ENCODE data around the gene RBSN.

Gene RBSN

DNA sequence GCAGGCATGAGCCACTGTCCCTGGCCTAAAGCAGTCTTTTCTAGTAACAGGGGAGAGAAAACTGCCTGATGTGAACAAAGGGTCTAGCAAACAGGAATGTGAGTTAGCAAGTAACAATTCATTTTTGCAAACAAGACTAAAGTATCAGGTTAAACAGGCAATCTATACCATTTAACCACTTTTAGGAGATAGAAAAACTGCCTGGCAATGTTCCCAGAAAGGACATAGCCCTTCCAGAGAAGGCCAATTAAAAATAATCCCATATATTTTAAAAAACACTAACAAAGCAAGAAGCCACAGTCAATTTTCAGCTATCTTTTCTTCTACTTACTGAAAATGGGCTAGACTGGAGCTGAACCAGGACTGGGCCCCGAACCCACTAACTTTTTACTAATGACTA lies 6.3 kb downstream of the RBSN start:
- ChIA-PET POLR2A (no interaction called here), CTCF (no interaction called here)
- TF ChIP-seq ARNT (IDR thresholded peaks at IDR 0.05) (no peak), HDGF (IDR thresholded peaks at IDR 0.05; ENCODE audit: borderline replicate concordance) (no peak), ELF4 (IDR thresholded peaks at IDR 0.05) (no peak), SUZ12 (IDR thresholded peaks at IDR 0.05) (no peak), ZNF384 (IDR thresholded peaks at IDR 0.05) (no peak), BHLHE40 (IDR thresholded peaks at IDR 0.05; ENCODE audit: borderline replicate concordance) (no peak), L3MBTL2 (conservative IDR thresholded peaks at IDR 0.05) (no peak), LEF1 (IDR thresholded peaks at IDR 0.05; ENCODE audit: borderline replicate concordance) (no peak), SP1 (IDR thresholded peaks at IDR 0.05) (no peak), FOXA1 (IDR thresholded peaks at IDR 0.05) (no peak), FOXK2 (IDR thresholded peaks at IDR 0.05) (no peak), NFRKB (IDR thresholded peaks at IDR 0.05) (no peak), CTBP1 (IDR thresholded peaks at IDR 0.05; ENCODE audit: borderline replicate concordance) (no peak), TARDBP (IDR thresholded peaks at IDR 0.05) (no peak), FOXM1 (IDR thresholded peaks at IDR 0.05; ENCODE audit: borderline replicate concordance) (no peak)
- TF ChIP-seq, protein P1, sequence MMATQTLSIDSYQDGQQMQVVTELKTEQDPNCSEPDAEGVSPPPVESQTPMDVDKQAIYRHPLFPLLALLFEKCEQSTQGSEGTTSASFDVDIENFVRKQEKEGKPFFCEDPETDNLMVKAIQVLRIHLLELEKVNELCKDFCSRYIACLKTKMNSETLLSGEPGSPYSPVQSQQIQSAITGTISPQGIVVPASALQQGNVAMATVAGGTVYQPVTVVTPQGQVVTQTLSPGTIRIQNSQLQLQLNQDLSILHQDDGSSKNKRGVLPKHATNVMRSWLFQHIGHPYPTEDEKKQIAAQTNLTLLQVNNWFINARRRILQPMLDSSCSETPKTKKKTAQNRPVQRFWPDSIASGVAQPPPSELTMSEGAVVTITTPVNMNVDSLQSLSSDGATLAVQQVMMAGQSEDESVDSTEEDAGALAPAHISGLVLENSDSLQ (IDR thresholded peaks at IDR 0.05) = no peak
- DNase-seq (ENCODE audit: extremely low spot score) = no peak

- CTCF ChIA-PET = no interaction called here
- TF ChIP-seq NFRKB (IDR thresholded peaks at IDR 0.05) = no peak
- no peak for TF ChIP-seq HDGF (IDR thresholded peaks at IDR 0.05; ENCODE audit: borderline replicate concordance)
- TF ChIP-seq FOXM1 (IDR thresholded peaks at IDR 0.05; ENCODE audit: borderline replicate concordance) = no peak
- TF ChIP-seq, protein P1 (IDR thresholded peaks at IDR 0.05) = no peak
- no peak for TF ChIP-seq BHLHE40 (IDR thresholded peaks at IDR 0.05; ENCODE audit: borderline replicate concordance)
- TF ChIP-seq SP1 (IDR thresholded peaks at IDR 0.05) = no peak
- TF ChIP-seq ZNF384 (IDR thresholded peaks at IDR 0.05) = no peak
- no peak for TF ChIP-seq ARNT (IDR thresholded peaks at IDR 0.05)
- no peak for TF ChIP-seq CTBP1 (IDR thresholded peaks at IDR 0.05; ENCODE audit: borderline replicate concordance)
- TF ChIP-seq SUZ12 (IDR thresholded peaks at IDR 0.05) = no peak
- TF ChIP-seq FOXK2 (IDR thresholded peaks at IDR 0.05) = no peak
- TF ChIP-seq L3MBTL2 (conservative IDR thresholded peaks at IDR 0.05) = no peak
- no peak for TF ChIP-seq ELF4 (IDR thresholded peaks at IDR 0.05)
- TF ChIP-seq FOXA1 (IDR thresholded peaks at IDR 0.05) = no peak
- no peak for TF ChIP-seq LEF1 (IDR thresholded peaks at IDR 0.05; ENCODE audit: borderline replicate concordance)
- POLR2A ChIA-PET = no interaction called here
- DNase-seq (ENCODE audit: extremely low spot score) = no peak
These were observed 7.4 kb downstream of the RBSN start for GRCh38 chr3:15091575-15091974.

- DNase-seq (ENCODE audit: extremely low spot score) = no peak
- TF ChIP-seq LEF1 (IDR thresholded peaks at IDR 0.05; ENCODE audit: borderline replicate concordance) (no peak), ARNT (IDR thresholded peaks at IDR 0.05) (no peak), CTBP1 (IDR thresholded peaks at IDR 0.05; ENCODE audit: borderline replicate concordance) (no peak), BHLHE40 (IDR thresholded peaks at IDR 0.05; ENCODE audit: borderline replicate concordance) (no peak), ELF4 (IDR thresholded peaks at IDR 0.05) (no peak), SP1 (IDR thresholded peaks at IDR 0.05) (no peak), FOXK2 (IDR thresholded peaks at IDR 0.05) (no peak), HDGF (IDR thresholded peaks at IDR 0.05; ENCODE audit: borderline replicate concordance) (no peak), SUZ12 (IDR thresholded peaks at IDR 0.05) (no peak), NFRKB (IDR thresholded peaks at IDR 0.05) (no peak), L3MBTL2 (conservative IDR thresholded peaks at IDR 0.05) (no peak), TARDBP (IDR thresholded peaks at IDR 0.05) (no peak), FOXA1 (IDR thresholded peaks at IDR 0.05) (no peak), ZNF384 (IDR thresholded peaks at IDR 0.05) (no peak)
- TF ChIP-seq, protein P1 (IDR thresholded peaks at IDR 0.05) = no peak
- ChIA-PET POLR2A (no interaction called here), CTCF (no interaction called here)
These were observed 9.7 kb downstream of the RBSN start for GRCh38 chr3:15089201-15089600.

GRCh38 chr3:15086699-15087098 lies 12.2 kb downstream of the RBSN start:
- POLR2A ChIA-PET = no interaction called here

GRCh38 chr3:15086263-15086662 lies 12.7 kb downstream of the RBSN start:
- CTCF ChIA-PET = no interaction called here
- DNase-seq (ENCODE audit: extremely low spot score) = no peak
- POLR2A ChIA-PET = no interaction called here
- TF ChIP-seq, protein P1 (IDR thresholded peaks at IDR 0.05) = no peak
- TF ChIP-seq LEF1 (IDR thresholded peaks at IDR 0.05; ENCODE audit: borderline replicate concordance) = no peak

More at GRCh38 chr3:15086699-15087098, 12.2 kb downstream of the RBSN start:
- CTCF ChIA-PET = no interaction called here
- no peak for DNase-seq (ENCODE audit: extremely low spot score)
- no peak for TF ChIP-seq FOXK2 (IDR thresholded peaks at IDR 0.05)
- no peak for TF ChIP-seq BHLHE40 (IDR thresholded peaks at IDR 0.05; ENCODE audit: borderline replicate concordance)
- no peak for TF ChIP-seq ELF4 (IDR thresholded peaks at IDR 0.05)
- no peak for TF ChIP-seq ARNT (IDR thresholded peaks at IDR 0.05)
- TF ChIP-seq HDGF (IDR thresholded peaks at IDR 0.05; ENCODE audit: borderline replicate concordance) = no peak
- TF ChIP-seq FOXM1 (IDR thresholded peaks at IDR 0.05; ENCODE audit: borderline replicate concordance) = no peak
- no peak for TF ChIP-seq LEF1 (IDR thresholded peaks at IDR 0.05; ENCODE audit: borderline replicate concordance)
- TF ChIP-seq L3MBTL2 (conservative IDR thresholded peaks at IDR 0.05) = no peak
- TF ChIP-seq, protein P1 (IDR thresholded peaks at IDR 0.05) = no peak
